Subcutaneous adipose tissue (tissue), 4 donors: ENCODE data around the gene EMC10. TPM values are rescaled to one million over a fixed set of nuclear protein-coding genes. Genes with fewer than 3 reads are reported as not detected.

Experiments used
- total RNA-seq, 4 donors: library from RNA; depleted of rRNA; stranded (reverse); fragments of >200 nt; gene quantifications; one replicate each; pipeline ENCODE4 v1.1.0, GENCODE V29; 2016
- TF ChIP-seq, protein P1 (sequence below): fragments of 450-650 bp; IDR thresholded peaks from one replicate; pipeline ENCODE4 v1.5.1; 2016; ENCODE audit warnings: low read depth, mild to moderate bottlenecking, control low read depth, antibody characterized with exemption, moderate library complexity

The EMC10 gene
- total RNA-seq, 4 donors from 2014 or later: 10.9 to 63.4 (median 47.2) TPM

GRCh38 chr19:50518091-50519005 is 42.0 kb downstream of the EMC10 start:
- TF ChIP-seq, protein P1, sequence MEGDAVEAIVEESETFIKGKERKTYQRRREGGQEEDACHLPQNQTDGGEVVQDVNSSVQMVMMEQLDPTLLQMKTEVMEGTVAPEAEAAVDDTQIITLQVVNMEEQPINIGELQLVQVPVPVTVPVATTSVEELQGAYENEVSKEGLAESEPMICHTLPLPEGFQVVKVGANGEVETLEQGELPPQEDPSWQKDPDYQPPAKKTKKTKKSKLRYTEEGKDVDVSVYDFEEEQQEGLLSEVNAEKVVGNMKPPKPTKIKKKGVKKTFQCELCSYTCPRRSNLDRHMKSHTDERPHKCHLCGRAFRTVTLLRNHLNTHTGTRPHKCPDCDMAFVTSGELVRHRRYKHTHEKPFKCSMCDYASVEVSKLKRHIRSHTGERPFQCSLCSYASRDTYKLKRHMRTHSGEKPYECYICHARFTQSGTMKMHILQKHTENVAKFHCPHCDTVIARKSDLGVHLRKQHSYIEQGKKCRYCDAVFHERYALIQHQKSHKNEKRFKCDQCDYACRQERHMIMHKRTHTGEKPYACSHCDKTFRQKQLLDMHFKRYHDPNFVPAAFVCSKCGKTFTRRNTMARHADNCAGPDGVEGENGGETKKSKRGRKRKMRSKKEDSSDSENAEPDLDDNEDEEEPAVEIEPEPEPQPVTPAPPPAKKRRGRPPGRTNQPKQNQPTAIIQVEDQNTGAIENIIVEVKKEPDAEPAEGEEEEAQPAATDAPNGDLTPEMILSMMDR: no peak

DNA sequence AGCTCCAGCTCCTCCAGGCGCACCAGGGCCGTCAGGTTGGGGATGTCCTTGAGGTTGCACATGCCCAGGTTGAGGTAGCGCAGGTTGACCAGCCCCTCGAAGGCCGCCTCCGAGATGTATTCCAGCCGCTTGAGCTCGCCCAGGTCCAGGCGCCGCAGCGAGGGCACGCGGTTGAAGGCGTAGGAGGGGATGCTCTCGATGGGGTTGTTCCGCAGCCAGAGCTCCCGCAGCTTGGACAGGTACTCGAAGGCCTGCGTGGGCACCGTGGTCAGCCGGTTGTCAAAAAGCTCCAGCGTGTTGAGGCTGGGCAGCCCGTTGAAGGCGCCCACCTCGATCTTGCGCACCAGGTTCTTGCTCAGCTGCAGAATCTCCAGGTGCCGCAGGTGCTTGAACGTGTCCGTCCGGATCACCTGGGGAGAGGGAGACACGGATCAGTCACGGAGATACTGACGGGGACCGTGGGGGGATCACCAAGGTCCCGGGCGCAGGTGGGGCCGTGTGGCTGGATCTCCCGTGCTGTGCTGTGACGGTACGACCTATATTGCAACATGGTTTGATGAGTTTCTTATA is 42.8 kb downstream of the EMC10 start:
- TF ChIP-seq, protein P1: no peak

DNA sequence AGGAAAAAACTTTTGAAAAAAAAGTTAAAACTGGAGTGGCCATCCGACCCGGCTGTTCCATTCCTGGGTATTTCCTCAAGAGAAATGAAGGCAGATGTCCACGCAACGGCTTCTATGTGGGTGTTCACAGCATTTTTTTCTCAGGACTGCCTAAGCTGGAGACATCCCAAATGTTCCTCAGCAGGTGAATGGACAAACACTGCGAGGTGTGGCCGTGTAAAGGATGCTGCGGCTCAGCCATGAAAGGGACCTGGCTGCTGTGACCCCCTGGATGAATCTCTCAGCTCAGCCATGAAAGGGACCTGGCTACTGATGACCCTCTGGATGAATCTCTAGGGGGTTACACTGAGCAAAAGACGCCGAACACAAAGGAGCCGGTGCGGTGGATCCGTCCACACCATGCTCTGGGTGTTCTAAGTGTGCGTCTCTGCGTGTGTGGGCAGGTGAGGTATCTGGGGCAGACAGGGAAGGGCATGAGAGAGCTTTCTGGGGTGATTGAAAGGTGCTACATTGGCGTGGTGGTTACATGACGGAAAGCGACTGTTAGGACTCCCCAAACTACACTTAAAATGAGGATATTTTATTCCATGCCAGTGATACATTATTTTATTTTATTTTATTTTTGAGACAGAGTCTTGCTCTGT is 44.6 kb downstream of the EMC10 start:
- TF ChIP-seq, protein P1: no peak

DNA sequence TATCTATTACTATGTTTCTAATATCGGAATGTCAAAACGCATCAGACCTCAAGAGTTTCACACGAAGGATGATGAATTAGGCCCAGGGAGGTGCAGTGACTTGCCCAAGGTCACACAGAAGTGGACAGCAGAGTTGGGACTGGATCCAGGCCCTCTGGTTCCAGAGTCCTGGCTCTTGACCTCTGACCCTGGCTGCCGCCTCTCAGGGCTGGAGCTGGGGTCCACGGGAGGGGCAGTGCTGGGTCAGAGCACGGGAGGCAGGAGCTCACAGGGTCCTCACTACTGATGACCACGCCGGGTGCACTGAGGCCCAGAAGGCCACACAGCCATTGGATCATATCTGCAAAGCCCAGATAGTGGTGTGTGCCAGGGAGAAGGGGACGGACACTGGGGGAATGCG is 46.6 kb downstream of the EMC10 start:
- TF ChIP-seq, protein P1: no peak

GRCh38 chr19:50531171-50531612 is 54.9 kb downstream of the EMC10 start:
- TF ChIP-seq, protein P1: no peak

DNA sequence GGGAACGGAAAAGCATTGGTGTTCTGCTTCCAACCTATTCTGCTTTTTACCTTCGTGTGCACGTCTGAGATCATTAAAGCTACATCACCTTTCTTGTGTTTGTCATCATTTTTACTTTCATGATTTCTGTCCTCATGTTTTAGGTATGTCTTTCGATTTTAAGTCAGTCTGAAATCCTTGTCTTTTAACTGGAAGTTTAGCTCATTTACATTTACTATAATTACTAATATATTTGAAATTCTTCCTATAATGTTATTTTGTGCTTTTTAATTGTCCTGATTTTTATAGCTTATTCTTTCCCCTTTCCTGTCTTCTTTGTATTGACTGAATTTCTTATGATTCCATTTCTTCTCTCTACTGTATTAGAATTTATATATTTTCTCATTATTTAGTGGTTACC is 56.6 kb downstream of the EMC10 start:
- TF ChIP-seq, protein P1: no peak

DNA sequence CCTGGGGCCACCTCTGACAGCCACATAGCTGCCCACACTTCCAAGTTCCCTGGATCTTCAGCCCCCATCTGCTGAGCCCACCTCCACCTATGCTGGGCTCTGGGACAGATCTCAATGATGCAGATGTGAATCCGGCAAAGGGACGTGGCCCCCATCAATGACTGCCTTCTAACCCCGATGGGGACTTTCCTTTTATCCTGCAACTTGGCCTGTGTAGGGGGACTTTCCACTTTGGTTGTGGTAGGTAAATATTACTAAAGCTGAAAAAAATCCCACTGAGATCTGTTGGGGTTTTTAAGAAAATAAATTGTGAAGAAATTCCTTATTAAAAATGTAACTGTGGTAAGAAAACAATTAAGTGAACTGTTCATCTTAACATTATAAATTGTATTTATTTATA is 58.2 kb downstream of the EMC10 start:
- TF ChIP-seq, protein P1: no peak
